Neutrophil (primary cell): ENCODE results near the gene VIPAS39.

Experiments used
- H3K27ac ChIP-seq: fragments of 200-600 bp; sonication (generic); 2 replicates; pipeline ENCODE4 v1.5.1; 2016; ENCODE audit warnings: mild to moderate bottlenecking, moderate library complexity
- H3K27me3 ChIP-seq: fragments of 200-600 bp; sonication (generic); 2 replicates; pipeline ENCODE4 v1.6.0; 2016; ENCODE audit warnings: mild to moderate bottlenecking
- H3K36me3 ChIP-seq: fragments of 200-600 bp; sonication (generic); 2 replicates; pipeline ENCODE4 v1.5.1; 2017
- H3K4me1 ChIP-seq, 2 experiments: fragments of 200-600 bp in 1 of 2; sonication (generic) in 1 of 2; 1 replicate in 1 of 2; 2 replicates in 1 of 2; pipeline versions ENCODE4 v1.5.1 to v1.6.1; 2013 to 2016; ENCODE audit warnings: low read depth in 1 of 2, low read length in 1 of 2, mild to moderate bottlenecking in 1 of 2, moderate library complexity in 1 of 2; ENCODE audit not compliant: control insufficient read depth in 1 of 2, insufficient read depth in 1 of 2
- H3K4me3 ChIP-seq, 2 experiments: fragments of 200-600 bp in 1 of 2; sonication (generic) in 1 of 2; 1 replicate in 1 of 2; 2 replicates in 1 of 2; pipeline ENCODE4 v1.5.1; 2013 to 2016; ENCODE audit warnings: low read depth in 1 of 2, low read length in 1 of 2, mild to moderate bottlenecking in 1 of 2, moderate library complexity in 1 of 2
- H3K9me3 ChIP-seq: fragments of 200-600 bp; sonication (generic); 2 replicates; pipeline ENCODE4 v1.5.1; 2016
- CTCF ChIP-seq: fragments of 200-600 bp; sonication (generic); IDR thresholded peaks from 2 replicates; pipeline ENCODE4 v1.5.1; 2016; ENCODE audit warnings: antibody characterized with exemption

Gene VIPAS39

GRCh38 chr14:77488558-77488957 is 31.2 kb upstream of the VIPAS39 start:
- Histone ChIP-seq H3K4me1 (no peaks in the 10 kb centered on the region), H3K36me3 (no peaks in the 10 kb centered on the region), H3K27me3 (no peaks in the 10 kb centered on the region), H3K27ac (no peak overlapping the region), H3K9me3 (no peaks in the 10 kb centered on the region), H3K4me3 (no peak overlapping the region)
- TF ChIP-seq CTCF, result no peak

DNA sequence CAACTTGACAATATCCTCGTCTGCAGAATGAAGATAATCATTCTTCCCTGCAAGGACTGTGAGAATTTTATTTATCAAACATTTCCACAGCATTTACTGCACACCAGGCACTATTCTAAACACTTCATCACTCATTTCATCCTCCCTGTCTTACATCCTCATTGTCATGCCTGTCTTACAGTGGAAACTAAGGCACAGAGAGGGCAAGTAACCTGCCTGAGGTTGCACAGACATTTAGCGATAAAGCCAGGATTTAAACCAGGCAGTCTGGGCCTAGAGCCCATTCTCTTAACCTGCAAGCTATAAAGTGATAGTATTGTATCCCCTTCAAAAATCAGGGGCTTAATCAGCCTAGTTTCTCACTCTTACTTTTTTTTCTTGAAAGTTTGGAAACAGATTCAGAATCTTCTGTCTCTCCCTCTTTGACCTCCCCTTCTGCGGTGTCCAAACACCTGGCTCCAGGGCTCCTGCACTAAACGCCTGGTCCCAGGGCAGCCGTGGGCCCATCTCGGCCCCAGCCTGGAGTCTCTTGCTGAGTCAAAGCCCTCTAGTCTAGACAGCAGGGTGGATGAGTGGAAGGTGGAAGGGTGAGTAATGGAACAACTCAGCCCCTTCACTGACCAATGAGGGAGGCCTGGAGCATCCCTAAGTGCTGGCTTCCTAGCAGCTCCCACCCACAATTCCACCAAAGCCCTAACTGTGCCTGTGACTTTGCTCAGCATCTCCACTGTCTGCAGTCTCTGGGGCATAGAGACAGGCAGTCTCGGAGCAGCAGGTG is 28.7 kb upstream of the VIPAS39 start:
- Histone ChIP-seq H3K27ac (no peak overlapping the region), H3K27me3 (no peaks in the 10 kb centered on the region), H3K9me3 (no peaks in the 10 kb centered on the region), H3K4me1 (no peaks in the 10 kb centered on the region), H3K4me3 (no peak overlapping the region), H3K36me3 (no peaks in the 10 kb centered on the region)
- TF ChIP-seq CTCF, result no peak

- Histone ChIP-seq H3K36me3 (no peaks in the 10 kb centered on the region), H3K4me1 (no peaks in the 10 kb centered on the region), H3K27me3 (no peaks in the 10 kb centered on the region), H3K4me3 (no peak overlapping the region), H3K9me3 (no peaks in the 10 kb centered on the region), H3K27ac (no peak overlapping the region)
- no peak for TF ChIP-seq CTCF
Measured at GRCh38 chr14:77485256-77485655, 27.9 kb upstream of the VIPAS39 start.

DNA sequence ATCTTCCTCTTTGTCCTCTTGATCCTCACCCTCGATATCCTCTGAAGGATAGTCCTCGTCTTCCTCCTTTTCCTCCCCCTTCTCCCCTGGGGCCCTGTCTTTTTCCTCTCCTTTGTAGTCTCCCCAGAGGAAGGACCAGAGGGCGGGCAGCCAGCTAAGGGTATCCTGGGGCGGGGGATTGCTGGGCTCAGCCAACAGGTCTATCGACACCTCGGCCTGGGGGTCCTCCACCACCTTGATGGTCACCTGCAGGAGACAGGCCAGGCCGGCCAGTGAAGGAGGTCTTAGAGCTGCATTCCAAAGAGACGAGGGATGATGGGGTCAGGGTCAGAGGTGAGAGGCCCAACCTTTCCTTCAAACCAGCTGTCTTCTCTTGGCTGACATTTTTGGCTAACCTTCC is 25.0 kb upstream of the VIPAS39 start:
- H3K27ac ChIP-seq, result no peak overlapping the region
- H3K36me3 ChIP-seq, result no peaks in the 10 kb centered on the region
- TF ChIP-seq CTCF, result no peak
- no peaks in the 10 kb centered on the region for H3K27me3 ChIP-seq
- H3K4me3 ChIP-seq, result no peak overlapping the region
- no peaks in the 10 kb centered on the region for H3K9me3 ChIP-seq
- no peaks in the 10 kb centered on the region for H3K4me1 ChIP-seq

GRCh38 chr14:77478796-77479195 is 21.4 kb upstream of the VIPAS39 start:
- Histone ChIP-seq H3K36me3 (no peaks in the 10 kb centered on the region), H3K4me1 (no peaks in the 10 kb centered on the region), H3K9me3 (no peaks in the 10 kb centered on the region), H3K27me3 (no peaks in the 10 kb centered on the region), H3K4me3 (no peak overlapping the region), H3K27ac (no peak overlapping the region)
- TF ChIP-seq CTCF, result no peak
